ENCODE results near the gene CARD10.

- TF ChIP-seq CTCF (IDR thresholded peaks at IDR 0.05) = peak in 1 of 6 experiments; percentile 9
- no peak for TF ChIP-seq POLR2A (IDR thresholded peaks at IDR 0.05)
These were observed 10.7 kb downstream of the CARD10 start for GRCh38 chr22:37508431-37508992.
